GM19395 (cell line): ENCODE data around the gene SLC36A2.
"Not testable (repeated sequence)": the region's sequence is repeated elsewhere in the genome, so short reads cannot be mapped to it uniquely, and the experiment has no call there.

Experiments used
- ATAC-seq: cut with Tn5 transposase; IDR thresholded peaks from one replicate; pipeline ENCODE4 v1.9.1; 2021; ENCODE audit warnings: mild to moderate bottlenecking, moderate library complexity; ENCODE audit not compliant: unreplicated experiment

SLC36A2 gene

DNA sequence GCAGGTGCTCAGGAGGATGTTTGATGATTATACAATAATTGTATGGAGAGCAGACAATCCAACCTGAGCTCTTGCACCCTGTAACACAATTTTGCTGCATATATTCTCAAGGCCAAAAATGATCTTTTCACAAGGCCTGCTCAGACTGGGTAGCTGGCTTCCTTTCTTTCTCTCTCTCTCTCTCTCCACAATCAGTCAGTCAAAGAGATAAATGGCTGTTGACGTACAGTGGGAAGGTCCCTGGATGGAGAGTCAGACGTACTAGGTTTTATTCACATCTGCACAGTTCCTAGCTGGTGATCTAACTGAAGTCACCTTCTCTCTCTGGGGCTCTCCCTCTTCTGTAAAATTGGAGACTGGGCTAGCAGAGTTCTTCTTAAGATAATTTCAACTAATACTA lies 19.8 kb downstream of the SLC36A2 start:
- ATAC-seq: no peak

DNA sequence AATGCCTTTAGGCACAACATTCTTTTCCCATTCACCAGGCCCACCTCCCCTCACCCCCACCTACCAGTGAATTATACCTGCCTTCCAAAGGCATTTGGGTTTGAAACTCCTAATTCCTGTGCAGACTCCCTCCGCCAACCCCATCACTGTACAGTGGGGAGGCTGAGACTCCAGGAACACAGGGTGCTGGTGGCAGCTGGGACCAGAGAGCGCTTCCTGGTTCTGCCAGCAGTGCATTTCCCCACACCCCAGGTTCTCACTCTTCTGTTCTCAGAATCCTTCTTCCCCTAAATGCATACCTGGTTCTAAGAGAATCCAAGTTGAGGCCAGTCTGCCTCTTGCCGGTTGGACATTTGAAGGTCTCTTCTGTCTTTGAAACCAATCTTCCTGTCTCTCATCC lies 21.1 kb downstream of the SLC36A2 start:
- no peak for ATAC-seq

DNA sequence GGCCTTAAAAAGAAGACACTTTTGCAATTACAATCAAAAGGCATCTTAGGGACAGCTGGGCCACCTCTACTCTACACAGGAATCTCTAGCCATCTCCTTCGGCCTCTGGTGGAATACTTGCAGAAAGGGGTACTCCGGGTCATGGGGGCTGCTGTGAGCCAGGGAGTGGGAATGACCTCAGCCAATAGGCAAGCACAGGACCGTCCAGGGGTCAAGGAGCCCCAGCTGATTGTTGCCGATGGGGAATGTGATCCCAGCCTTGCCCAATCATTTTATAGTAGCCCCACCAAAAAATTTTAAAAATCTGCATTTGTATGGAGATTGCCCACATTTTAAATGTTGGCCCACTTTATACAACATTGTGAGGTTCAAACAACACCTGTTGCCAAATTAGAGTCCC lies 26.9 kb downstream of the SLC36A2 start:
- ATAC-seq: no peak

DNA sequence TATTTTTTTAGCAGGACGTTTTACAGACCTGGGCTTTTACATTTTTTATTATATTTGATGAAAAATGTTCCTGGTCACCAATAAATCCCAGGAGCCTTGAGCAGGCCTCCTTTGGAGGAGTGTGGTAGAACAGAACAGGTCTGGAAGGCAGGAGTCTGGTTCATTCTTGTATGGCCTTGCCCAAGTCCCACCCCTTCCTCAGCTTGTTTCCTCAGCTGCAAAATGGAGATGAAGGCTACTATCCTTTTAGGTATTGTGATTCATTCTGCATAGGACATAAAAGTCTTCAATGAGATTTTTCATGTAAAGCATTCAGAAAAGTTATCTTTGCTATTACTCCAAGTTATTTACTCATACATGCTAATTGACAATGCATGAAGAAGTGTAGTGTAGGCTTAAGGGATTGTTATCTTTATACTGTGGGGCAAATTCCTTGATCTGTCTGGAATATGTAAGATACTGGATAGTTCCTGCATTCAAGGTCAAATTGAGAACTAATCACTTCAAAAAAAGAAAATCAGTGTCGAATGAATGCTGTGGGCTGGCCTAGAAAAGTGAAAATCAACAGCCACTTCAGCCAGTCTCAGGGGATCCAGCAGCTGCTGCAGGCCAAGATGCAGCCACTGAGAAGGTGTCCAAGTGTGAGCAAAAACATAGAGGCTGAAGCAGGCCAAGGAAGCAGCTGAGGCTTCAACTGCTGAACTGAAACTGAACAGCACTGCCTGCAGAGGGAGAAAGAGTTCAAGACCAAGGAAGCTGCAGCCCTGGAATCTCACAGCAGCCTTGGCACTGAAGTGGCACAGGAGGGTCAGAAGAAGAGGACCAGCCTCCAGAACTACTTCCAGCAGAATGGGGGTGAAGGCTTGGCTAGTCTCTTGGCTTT lies 28.3 kb downstream of the SLC36A2 start:
- ATAC-seq: peak; percentile 69

DNA sequence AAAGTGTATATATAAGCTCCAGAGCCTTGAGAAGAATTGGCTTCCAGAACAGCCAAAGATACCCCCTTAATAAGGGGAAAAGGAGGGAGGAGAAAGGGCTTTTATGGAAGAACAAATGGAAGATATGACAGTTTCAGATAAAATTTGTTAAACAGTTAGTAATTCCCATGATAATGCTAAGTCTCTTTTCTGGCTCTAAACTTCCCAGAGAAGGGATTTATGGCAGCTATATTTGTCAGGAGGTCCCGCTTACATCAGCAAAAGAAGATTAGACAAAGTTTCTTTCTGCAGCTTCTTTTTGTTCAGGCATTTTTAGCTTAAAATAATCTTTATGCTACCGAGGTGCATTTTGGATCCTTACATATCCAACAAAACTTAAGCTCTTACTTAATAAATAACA lies 29.5 kb downstream of the SLC36A2 start:
- ATAC-seq: no peak

DNA sequence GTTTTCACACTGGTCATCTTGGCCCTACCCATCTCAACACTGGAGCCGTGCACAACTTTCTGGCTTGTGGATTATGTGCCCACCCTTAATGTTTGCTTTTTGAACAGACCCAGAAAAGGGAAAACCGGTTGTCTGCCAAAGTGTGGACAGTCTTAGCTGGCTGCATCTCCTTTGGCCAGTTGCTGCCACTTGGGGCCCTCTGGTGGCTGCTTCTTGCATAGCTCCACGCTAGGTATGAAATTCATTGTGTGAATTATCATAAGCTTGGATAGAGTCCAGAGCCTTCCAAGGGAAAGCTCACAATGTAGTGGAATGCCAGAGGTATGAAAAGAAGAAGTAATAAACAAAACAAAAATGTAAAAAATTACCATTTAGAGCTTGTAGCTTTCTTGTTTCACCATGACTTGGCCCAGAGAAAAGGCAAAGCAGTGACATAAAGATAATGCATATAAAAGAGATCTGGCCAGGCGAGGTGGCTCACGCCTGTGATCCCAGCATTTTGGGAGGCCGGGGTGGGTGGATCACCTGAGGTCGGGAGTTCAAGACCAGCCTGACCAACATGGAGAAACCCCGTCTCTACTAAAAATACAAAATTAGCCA lies 31.3 kb downstream of the SLC36A2 start:
- peak; percentile 80 for ATAC-seq

DNA sequence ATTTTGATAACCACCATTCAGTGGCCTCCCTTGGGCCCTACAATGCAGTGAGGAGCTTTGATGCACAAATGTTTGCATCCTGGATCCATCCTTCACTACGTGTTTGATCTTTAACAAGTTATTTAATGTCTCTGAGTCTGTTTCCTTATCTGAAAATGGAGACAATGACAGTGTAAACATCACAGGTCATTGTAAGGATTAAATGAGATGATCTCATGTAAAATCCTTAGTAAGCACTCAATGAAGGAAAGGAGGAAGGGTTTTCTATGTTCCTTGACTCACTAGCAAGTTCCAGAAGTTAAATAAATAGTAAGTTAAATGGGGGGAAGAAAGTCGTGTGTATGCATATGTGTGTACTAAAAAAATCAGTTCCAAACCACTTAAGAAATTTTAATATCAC lies 34.0 kb downstream of the SLC36A2 start:
- no peak for ATAC-seq

DNA sequence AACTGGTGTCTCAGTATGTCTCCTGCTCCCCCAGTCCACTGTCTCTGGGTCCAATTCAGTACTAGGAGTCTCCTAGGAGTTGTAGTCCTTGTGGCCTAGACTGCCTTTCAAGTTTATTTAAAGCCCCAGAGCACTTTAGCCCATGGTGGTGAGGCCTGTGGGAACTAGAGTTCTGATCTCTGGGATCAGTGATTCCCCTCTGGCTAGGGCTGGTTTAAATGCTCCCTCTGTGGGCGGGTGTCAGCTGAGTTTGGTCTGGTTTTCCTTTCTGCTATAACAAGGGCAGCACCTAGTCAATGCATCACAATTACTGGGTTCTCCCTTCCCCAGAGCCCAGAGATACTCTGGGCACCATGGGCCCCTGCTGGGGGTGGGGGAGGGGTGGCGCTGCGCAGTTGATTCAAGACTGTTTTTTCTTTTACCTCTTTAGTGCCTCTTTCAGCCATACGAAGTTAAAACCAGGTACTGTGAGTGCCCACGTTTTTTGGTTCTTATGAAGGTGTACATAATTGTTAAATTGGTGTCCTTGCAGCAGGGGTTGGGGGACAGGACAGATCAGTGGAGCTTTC lies 34.5 kb downstream of the SLC36A2 start:
- no peak for ATAC-seq

DNA sequence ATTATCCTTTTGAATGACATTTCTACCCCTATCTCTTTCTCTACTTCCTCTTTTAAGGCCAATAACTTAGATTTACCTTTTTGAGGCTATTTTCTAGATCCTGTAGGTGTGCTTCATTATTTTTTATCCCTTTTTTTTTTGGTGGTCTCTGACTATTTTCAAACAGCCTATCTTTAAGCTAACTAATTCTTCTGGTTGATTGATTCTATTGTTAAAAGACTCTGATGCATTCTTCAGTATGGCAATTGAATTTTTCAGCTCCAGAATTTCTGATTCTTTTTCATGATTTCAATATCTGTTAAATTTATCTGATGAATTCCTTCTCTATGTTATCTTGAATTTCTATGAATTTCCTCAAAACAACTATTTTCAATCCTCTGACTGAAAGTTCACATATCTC lies 36.4 kb downstream of the SLC36A2 start:
- ATAC-seq: no peak

DNA sequence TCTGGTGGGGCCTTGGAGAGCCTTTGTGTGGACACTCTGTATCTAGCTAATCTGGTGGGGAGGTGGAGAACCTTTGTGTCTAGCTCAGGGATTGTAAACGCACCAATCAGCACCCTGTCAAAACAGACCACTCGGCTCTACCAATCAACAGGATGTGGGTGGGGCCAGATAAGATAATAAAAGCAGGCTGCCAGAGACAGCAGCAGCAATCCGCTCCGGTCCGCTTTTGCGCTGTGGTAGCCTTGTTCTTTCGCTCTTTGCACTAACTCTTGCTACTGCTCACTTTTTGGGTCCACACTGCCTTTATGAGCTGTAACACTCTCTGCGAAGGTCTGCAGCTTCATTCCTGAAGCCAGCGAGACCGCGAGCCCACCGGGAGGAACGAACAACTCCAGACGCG lies 37.5 kb downstream of the SLC36A2 start:
- not testable (repeated sequence) for ATAC-seq

DNA sequence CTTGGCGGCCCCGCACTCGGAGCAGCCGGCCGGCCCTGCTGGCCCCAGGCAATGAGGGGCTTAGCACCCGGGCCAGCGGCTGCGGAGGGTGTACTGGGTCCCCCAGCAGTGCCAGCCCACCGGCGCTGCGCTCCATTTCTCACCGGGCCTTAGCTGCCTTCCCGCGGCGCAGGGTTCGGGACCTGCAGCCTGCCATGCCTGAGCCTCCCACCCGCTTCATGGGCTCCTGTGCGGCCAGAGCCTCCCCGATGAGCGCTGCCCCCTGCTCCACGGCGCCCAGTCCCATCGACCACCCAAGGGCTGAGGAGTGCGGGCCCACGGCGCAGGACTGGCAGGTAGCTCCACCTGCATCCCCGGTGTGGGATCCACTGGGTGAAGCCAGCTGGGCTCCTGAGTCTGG lies 38.1 kb downstream of the SLC36A2 start:
- not testable (repeated sequence) for ATAC-seq

DNA sequence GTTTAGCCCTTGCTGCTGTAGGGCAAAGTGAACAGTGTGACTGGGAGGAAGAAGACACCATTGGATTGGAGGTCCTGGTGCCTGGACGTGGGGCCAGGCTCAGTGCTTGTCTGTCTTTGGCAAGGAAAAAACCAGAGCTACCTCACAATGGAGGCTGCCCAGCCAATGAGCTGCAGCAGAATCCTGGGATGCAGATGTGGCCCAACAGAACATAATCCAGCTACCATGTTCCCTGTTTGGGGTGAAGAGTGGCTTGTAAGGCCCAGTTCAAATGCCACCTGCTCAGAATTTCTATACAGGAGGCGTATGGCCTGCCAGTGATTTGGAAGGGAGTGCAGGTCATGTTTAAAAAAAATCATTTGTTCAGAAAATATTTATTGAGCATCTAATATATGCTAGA lies 43.7 kb downstream of the SLC36A2 start, which contains the start of gene SLC36A3:
Gene SLC36A3 (minus strand): TSS at position 101 of the 400 bp plus-strand sequence. CDS start 412 bp downstream, outside the sequence.
- ATAC-seq: no peak

DNA sequence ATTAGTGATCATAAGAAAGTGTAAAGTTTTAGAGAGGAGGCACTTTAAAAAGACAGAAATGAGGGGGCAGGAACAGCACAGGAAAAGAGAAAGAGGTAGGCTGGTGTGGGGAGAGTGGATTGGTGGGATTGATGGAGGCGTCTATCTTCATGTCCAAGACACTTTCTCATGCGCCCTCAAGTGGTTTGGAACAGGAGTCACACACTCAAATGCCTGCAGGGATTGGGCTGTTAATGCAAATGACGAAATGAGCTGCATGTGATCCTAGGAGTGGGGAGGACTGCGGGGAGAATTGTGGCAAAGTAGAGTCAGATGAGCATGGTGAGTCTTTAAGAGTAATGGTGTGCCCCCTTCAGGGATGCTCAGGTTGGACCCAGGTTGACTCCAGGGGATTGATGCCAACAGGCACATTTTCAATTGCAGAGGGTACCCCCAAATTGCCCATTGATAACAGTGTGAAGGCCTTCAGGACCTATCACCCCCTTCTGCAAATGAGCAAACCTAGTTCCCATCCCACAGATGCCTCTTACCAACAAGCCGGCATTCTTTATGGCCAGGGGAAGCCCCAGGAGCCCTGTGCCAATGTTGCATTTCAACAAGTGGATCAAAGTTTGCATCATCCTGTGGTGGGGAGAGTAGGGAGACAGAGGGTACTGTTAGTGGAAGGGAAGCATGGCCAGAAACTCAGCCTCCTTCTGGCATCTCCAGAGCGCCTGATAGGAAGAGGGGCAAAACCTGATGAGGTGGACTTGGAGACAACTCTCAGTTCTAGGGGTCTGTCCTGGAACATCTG lies 49.1 kb downstream of the SLC36A2 start:
- ATAC-seq: no peak

DNA sequence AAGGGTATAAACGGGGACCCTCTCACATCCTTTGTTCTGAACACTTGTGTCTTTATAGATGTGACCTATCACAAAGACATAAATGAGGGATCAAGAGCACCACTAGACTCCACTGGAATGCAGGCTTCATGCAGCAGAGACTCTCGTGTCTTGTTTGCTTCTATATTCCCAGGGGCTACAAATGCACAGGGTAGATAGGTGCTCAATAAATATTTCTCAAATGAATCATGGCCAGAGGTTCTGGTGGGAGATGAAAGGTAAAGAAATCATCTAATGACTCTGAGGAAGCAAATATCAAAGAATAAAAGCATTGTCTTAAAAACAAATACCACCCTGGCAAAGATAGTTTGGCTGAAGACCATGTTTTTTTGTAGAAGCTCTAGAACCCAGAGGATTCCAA lies 50.4 kb downstream of the SLC36A2 start:
- ATAC-seq: no peak

DNA sequence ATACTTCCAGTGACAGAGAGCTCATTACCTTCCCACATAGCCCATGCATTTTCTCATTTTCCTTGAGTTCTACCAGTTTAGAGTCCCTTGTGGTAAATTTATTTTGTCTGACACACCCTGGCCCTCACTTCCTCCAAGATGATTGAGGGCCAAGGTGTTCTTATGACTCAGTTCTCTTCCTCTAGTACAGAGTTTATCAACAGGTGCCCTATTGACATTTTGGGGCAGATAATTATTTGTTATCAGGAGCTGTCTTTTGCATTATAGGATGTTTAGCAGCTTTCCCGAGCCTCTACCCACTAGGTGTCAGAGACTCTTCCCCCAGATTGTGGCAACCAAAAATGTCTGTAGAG lies 50.9 kb downstream of the SLC36A2 start:
- no peak for ATAC-seq

DNA sequence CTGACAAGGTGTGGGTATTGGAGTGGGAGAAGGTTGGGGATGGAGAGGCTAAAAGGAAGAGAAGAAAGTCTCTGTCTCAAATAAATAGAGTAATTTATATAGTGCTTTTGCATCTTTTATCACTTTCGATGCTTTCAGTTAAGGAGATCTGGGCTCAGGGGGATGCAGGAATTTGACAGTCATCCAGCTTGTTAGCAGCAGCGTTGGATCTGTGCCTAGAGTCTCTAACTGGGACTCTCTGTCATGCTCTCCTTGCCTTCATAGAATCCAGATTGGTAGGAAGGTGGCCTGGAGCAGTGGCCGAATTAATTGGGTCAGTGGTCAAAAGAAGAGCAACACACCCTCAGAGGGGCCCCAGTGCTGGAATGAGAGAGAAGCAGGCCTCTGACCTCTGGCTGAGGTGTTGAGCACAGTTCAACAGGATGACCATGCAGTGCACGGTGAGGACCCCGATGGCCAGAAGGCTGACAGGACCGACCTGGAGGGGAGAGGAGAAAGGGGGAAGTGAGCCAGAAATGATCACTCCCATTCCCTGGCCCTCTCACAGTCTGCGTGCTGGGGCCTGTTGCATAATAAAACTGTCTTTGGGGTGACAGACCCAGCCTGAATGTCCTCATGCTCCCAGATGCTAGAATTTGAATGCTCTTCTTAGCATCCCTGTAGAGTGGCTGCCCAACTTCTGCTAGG lies 51.4 kb downstream of the SLC36A2 start:
- ATAC-seq: no peak

DNA sequence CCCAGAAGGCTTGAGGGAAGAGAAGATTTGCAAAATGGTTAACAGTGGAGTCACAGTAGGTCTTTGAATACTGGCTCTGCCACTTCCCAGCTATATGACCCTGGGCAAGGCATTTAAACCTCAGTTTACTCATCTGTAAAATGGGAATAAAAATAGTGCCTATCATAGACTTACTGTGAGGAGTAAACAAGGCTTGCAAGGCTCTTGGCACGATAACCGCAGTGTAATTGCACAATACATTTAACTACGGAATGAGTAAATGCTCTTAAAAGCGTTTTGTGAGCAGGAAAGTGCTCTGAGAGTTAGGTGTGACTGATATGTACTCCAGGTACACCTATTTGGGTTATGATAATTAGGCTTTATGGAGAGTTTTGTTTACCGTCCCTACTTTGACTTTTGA lies 52.2 kb downstream of the SLC36A2 start:
- ATAC-seq: no peak

DNA sequence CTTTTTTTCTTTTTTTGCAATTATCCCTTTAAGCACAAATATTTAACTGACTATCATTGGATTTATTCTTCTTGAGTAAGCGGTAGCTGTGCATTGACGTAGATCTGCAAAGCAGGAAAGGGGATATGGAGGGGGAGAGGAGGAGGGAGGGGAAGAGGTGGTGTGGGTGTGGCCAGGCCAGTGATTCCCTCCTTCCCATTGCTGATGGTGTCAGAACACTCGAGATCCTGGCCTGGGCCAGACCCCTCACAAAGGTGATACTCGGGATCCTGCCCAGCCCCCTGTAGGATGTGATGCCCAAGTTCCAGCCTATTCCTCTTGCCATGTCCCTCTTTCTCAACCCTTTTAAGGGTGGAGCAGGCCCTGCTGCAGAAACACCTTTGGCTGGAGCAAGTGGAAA lies 53.7 kb downstream of the SLC36A2 start:
- no peak for ATAC-seq

DNA sequence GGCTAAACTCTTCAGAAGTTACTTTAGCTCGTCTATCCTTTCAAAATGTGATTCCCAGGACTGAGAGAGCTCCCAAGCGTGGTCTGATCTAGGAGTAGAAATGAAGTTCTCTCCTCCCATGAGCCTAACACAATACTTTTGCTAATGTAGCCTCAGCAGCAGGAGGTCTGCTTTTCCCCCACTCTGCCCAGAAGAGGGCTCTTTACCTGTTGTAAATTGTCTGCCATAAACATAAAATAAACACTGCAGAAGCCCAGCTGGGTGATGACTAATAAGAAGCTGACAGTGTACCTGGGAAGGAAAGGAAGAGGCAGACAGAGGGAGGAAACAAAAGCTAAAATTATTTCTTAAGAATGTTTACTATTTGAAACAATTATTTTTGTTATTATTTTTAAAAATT lies 59.2 kb downstream of the SLC36A2 start:
- no peak for ATAC-seq

DNA sequence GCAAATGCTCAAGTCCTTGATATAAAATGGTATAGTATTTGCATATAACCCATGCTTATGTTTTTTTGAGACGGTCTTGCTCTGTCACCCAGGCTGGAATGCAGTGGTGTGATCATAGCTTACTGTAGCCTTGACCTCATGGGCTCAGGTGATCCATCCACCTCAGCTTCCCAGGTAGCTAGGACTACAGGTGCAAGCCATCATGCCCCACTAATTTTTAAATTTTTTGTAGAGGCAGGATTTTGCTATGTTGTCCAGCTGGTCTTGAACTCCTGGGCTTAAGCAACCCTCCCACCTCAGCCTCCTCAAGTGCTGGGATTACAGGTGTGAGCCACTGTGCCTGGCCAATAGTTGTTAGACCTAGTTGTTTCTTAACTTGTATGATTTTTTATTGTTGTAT lies 61.1 kb downstream of the SLC36A2 start:
- no peak for ATAC-seq

DNA sequence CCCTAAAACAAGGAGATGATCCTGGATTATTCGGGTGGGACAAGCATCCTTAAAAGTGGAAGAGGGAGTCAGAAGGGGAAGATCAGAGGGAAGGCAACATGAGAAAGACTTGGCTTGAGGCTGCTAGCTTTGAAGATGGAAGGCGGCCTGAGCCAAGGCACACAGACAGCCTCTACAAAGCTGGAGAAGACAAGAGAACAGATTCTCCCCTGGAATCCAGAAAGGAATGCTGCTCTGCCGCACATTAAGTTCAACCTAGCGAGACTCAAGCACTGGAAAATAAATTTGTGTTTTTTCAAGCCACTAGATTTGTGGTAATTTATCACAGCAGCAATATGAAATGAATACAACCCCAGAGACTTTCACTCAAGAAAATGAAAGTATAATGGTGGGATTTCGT lies 61.7 kb downstream of the SLC36A2 start:
- ATAC-seq: no peak
